MM.1S (cell line): ENCODE results near the gene MMADHC.

Source experiments
- DNase-seq: peaks from one replicate; pipeline ENCODE4 v3.0.0-alpha.2; 2015
- H2AFZ ChIP-seq: fragments of 300-600 bp; sonication (generic); 2 replicates; pipeline ENCODE4 v1.6.0; 2016; ENCODE audit warnings: antibody characterized with exemption, low read length
- H3F3A ChIP-seq: fragments of 300-600 bp; sonication (generic); 2 replicates; pipeline ENCODE4 v1.6.1; 2016; ENCODE audit warnings: mild to moderate bottlenecking, antibody characterized with exemption, low read length, moderate library complexity, mixed read lengths; ENCODE audit not compliant: insufficient read depth
- H3K27ac ChIP-seq: fragments of 300-600 bp; sonication (generic); 2 replicates; pipeline ENCODE4 v1.5.1; 2016; ENCODE audit warnings: mild to moderate bottlenecking, low read length
- H3K27me3 ChIP-seq: fragments of 300-600 bp; sonication (generic); replicated peaks from 2 replicates; pipeline ENCODE4 v1.6.0; 2016; ENCODE audit warnings: low read length; ENCODE audit not compliant: insufficient read depth
- H3K36me3 ChIP-seq: fragments of 300-600 bp; sonication (generic); replicated peaks from 2 replicates; pipeline ENCODE4 v1.6.1; 2016; ENCODE audit warnings: mild to moderate bottlenecking, low read length, mixed read lengths; ENCODE audit not compliant: insufficient read depth
- H3K4me1 ChIP-seq: fragments of 300-600 bp; sonication (generic); 2 replicates; pipeline ENCODE4 v1.6.1; 2016; ENCODE audit warnings: low read length, mixed read lengths
- H3K4me2 ChIP-seq: fragments of 300-600 bp; sonication (generic); 2 replicates; pipeline ENCODE4 v1.6.0; 2016; ENCODE audit warnings: low read depth, low read length
- H3K4me3 ChIP-seq: fragments of 300-600 bp; sonication (generic); 2 replicates; pipeline ENCODE4 v1.5.1; 2016; ENCODE audit warnings: low read length, mixed read lengths
- H3K79me2 ChIP-seq: fragments of 300-600 bp; sonication (generic); 2 replicates; pipeline ENCODE4 v1.6.1; 2016; ENCODE audit warnings: mixed run types, low read length, mixed read lengths
- H3K9ac ChIP-seq: fragments of 300-600 bp; sonication (generic); 2 replicates; pipeline ENCODE4 v1.6.1; 2016; ENCODE audit warnings: low read length, mixed read lengths
- H3K9me2 ChIP-seq: fragments of 300-600 bp; sonication (generic); replicated peaks from 2 replicates; pipeline ENCODE4 v1.6.1; 2016; ENCODE audit warnings: mild to moderate bottlenecking, low read length, mixed read lengths; ENCODE audit not compliant: insufficient read depth
- H3K9me3 ChIP-seq: fragments of 300-600 bp; sonication (generic); replicated peaks from 2 replicates; pipeline ENCODE4 v1.6.1; 2016; ENCODE audit warnings: mild to moderate bottlenecking, low read length, mixed read lengths; ENCODE audit not compliant: insufficient read depth
- H4K20me1 ChIP-seq: fragments of 300-600 bp; sonication (generic); 2 replicates; pipeline ENCODE4 v1.6.1; 2016; ENCODE audit warnings: mild to moderate bottlenecking, low read length, moderate library complexity, mixed read lengths; ENCODE audit not compliant: insufficient read depth
- CTCF ChIP-seq: fragments of 300-600 bp; sonication (generic); IDR thresholded peaks from 2 replicates; pipeline ENCODE4 v1.5.1; 2016; ENCODE audit warnings: antibody characterized with exemption, low read length, mixed read lengths
- EZH2 ChIP-seq: fragments of 300-600 bp; sonication (generic); optimal IDR thresholded peaks from 2 replicates; pipeline ENCODE3; 2017; ENCODE audit warnings: low read depth, mild to moderate bottlenecking, antibody characterized with exemption, low read length, mixed read lengths
- EZH2phosphoT487 ChIP-seq: fragments of 300-600 bp; sonication (generic); IDR thresholded peaks from 2 replicates; pipeline ENCODE4 v1.6.1; 2018; ENCODE audit warnings: antibody characterized with exemption, low read length

MMADHC gene

DNA sequence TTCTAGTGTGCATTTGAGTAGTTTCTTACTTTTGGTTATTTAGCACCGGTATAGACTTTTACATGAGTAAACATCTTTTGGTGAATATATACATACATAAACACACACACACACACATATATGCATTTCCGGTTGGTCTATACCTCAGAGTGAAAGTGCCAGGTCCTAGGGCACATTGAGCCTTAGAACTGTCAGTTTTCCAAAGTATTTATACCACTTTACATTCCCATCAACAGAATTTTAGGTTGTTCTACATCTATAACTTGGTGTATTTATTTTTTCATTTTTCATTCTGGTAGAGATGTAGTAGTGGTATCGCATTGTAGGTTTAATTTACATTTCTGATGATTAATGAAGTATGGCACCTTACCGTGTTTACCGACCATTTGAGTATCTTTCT is 22.6 kb downstream of the MMADHC start:
- Histone ChIP-seq H3K4me1 (peaks cover 16% of the 10 kb centered on the region), H3K9me2 (no peaks in the 10 kb centered on the region), H3K79me2 (no peaks in the 10 kb centered on the region), H3K27ac (no peak overlapping the region), H4K20me1 (no peaks in the 10 kb centered on the region), H3K9ac (no peak overlapping the region), H3K27me3 (no peaks in the 10 kb centered on the region), H3K36me3 (peaks cover 22% of the 10 kb centered on the region), H3K9me3 (no peaks in the 10 kb centered on the region), H2AFZ (no peak overlapping the region), H3F3A (peaks cover 20% of the 10 kb centered on the region), H3K4me3 (no peak overlapping the region), H3K4me2 (no peak overlapping the region)
- no peak for DNase-seq
- TF ChIP-seq EZH2phosphoT487 (no peak), EZH2 (no peak), CTCF (no peak)

- Histone ChIP-seq H3K9me2 (no peaks in the 10 kb centered on the region), H2AFZ (no peak overlapping the region), H3F3A (peaks cover 20% of the 10 kb centered on the region), H3K9me3 (no peaks in the 10 kb centered on the region), H3K27ac (no peak overlapping the region), H3K27me3 (no peaks in the 10 kb centered on the region), H3K4me2 (no peak overlapping the region), H3K4me3 (no peak overlapping the region), H3K79me2 (no peaks in the 10 kb centered on the region), H4K20me1 (no peaks in the 10 kb centered on the region), H3K36me3 (peaks cover 16% of the 10 kb centered on the region), H3K4me1 (peaks cover 16% of the 10 kb centered on the region), H3K9ac (no peak overlapping the region)
- no peak for TF ChIP-seq EZH2
- no peak for TF ChIP-seq CTCF
- TF ChIP-seq EZH2phosphoT487 = no peak
- no peak for DNase-seq
Observed at GRCh38 chr2:149564097-149564496, 23.5 kb downstream of the MMADHC start.

DNA sequence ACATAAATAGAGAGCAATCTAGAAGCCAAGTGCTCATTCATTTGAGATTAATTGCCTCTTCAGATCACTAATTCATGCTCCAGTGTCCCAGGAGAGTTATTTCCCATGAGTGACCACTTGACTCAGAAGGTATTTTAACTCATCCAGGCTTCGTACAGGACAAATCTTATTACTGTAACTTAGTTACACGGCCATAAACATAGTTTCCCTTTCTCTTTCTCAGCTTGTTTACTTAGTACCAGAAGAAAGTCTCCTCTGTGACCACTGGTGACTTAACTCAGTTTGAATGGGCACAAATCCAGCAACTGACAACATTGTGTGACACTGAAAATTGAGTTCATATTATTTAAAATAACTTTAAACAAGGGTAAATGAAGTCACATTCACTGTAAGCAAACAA is 25.3 kb downstream of the MMADHC start:
- H3K36me3 ChIP-seq = no peaks in the 10 kb centered on the region
- H2AFZ ChIP-seq = 0 out of 2 replicates have a peak overlapping the region, but pooled peaks have one; percentile 2
- H3K4me2 ChIP-seq = peak overlapping the region; percentile 58
- no peaks in the 10 kb centered on the region for H3K79me2 ChIP-seq
- H3K9me3 ChIP-seq = no peaks in the 10 kb centered on the region
- H3K4me1 ChIP-seq = peaks cover 16% of the 10 kb centered on the region
- no peaks in the 10 kb centered on the region for H3K9me2 ChIP-seq
- H3K4me3 ChIP-seq = peak overlapping the region; percentile 39
- peak overlapping the region; percentile 5; the same call in 1 of the 2 replicates for H3K27ac ChIP-seq
- peaks cover 20% of the 10 kb centered on the region for H3F3A ChIP-seq
- no peaks in the 10 kb centered on the region for H4K20me1 ChIP-seq
- TF ChIP-seq CTCF (no peak), EZH2phosphoT487 (no peak), EZH2 (no peak)
- DNase-seq = peak; percentile 79
- no peaks in the 10 kb centered on the region for H3K27me3 ChIP-seq
- peak overlapping the region; percentile 1; the same call in 1 of the 2 replicates for H3K9ac ChIP-seq
